ENCODE results near the gene AGAP4. TPM values are rescaled to one million over a fixed set of nuclear protein-coding genes. Genes with fewer than 3 reads are reported as not detected.
"Not testable (repeated sequence)": the region's sequence is repeated elsewhere in the genome, so short reads cannot be mapped to it uniquely, and the experiment has no call there.

AGAP4 gene
- total RNA-seq, 1 experiment from 2014 or later: 7.8 TPM

GRCh38 chr10:45790694-45791426 is 56.4 kb downstream of the AGAP4 start:
- DNase-seq (ENCODE audit: low read depth): peak; percentile 3

GRCh38 chr10:45789991-45790390 is 57.3 kb downstream of the AGAP4 start:
- DNase-seq (ENCODE audit: low read depth): not testable (repeated sequence)

GRCh38 chr10:45787212-45787741 is 60.0 kb downstream of the AGAP4 start:
- not testable (repeated sequence) for DNase-seq (ENCODE audit: low read depth)

- DNase-seq (ENCODE audit: low read depth): not testable (repeated sequence)
These were observed 61.1 kb downstream of the AGAP4 start for GRCh38 chr10:45786217-45786616.

Other genes with a start within 250 kb of the AGAP4 start
- 3.8 and 6.4 TPM in 2 replicates for gene ZFAND4, start 174.7 kb downstream of the AGAP4 start, total RNA-seq (2014; rRNA removed; shearing (Covaris generic))
- 13.8 and 16.2 TPM in 2 replicates for gene WASHC2C, start 120.2 kb downstream of the AGAP4 start, total RNA-seq (2014; rRNA removed; shearing (Covaris generic))
- gene TIMM23, start 125.0 kb upstream of the AGAP4 start, total RNA-seq (2014; rRNA removed; shearing (Covaris generic)): 86.4 and 93.2 TPM in 2 replicates
- 111 and 144 TPM in 2 replicates for gene NCOA4, start 183.1 kb upstream of the AGAP4 start, total RNA-seq (2014; rRNA removed; shearing (Covaris generic))
- gene MSMB, start 198.8 kb upstream of the AGAP4 start, total RNA-seq (2014; rRNA removed; shearing (Covaris generic)): not detected in 2 replicates